Smooth muscle cell of the pulmonary artery (primary cell): ENCODE data around the gene DGKI. TPM values are rescaled to one million over a fixed set of nuclear protein-coding genes. Genes with fewer than 3 reads are reported as not detected.

Experiments
- total RNA-seq: library from RNA; depleted of rRNA; stranded (reverse); fragments of >200 nt; gene quantifications from 2 replicates; pipeline ENCODE4 v1.2.3, GENCODE V29; 2014

The DGKI gene
- 12.7 and 15.8 TPM in 2 replicates for total RNA-seq

GRCh38 chr7:137846827-137847567, at the start of gene DGKI:
Gene DGKI (minus strand): TSS chr7:137846974.

GRCh38 chr7:137343281-137343841, 503.4 kb downstream of the DGKI start, which contains the start of gene PTN:
Gene PTN (minus strand): TSS chr7:137343733. CDS start chr7:137254973, 88,760 bp downstream.

Other genes with a start within 250 kb of the DGKI start
- gene CREB3L2, start 155.1 kb upstream of the DGKI start, total RNA-seq = 56.7 and 97.6 TPM in 2 replicates
- gene AKR1D1, start 229.5 kb upstream of the DGKI start, total RNA-seq = 0.07 TPM in 1 of 2 replicates, not detected in the other